VCaP (cell line): ENCODE measurements around the gene YIPF2.
"Not testable (repeated sequence)": the region's sequence is repeated elsewhere in the genome, so short reads cannot be mapped to it uniquely, and the experiment has no call there.

Experiments
- H3K27ac ChIP-seq: fragments of 450-650 bp; 2 replicates; pipeline ENCODE4 v1.5.1; 2017
- CTCF ChIP-seq: fragments of 450-650 bp; conservative IDR thresholded peaks from 2 replicates; pipeline ENCODE4 v1.5.1; 2017; ENCODE audit warnings: mild to moderate bottlenecking, moderate library complexity

Gene YIPF2

GRCh38 chr19:10888421-10888866 is 40.0 kb downstream of the YIPF2 start:
- no peak for TF ChIP-seq CTCF
- H3K27ac ChIP-seq, result no peak overlapping the region

- no peak overlapping the region for H3K27ac ChIP-seq
- TF ChIP-seq CTCF, result no peak
Observed at GRCh38 chr19:10887616-10888367, 40.6 kb downstream of the YIPF2 start.

GRCh38 chr19:10885201-10886169 is 43.0 kb downstream of the YIPF2 start:
- H3K27ac ChIP-seq, result no peak overlapping the region
- no peak for TF ChIP-seq CTCF

GRCh38 chr19:10884274-10884673 is 44.2 kb downstream of the YIPF2 start:
- no peak for TF ChIP-seq CTCF

GRCh38 chr19:10882108-10882457 is 46.4 kb downstream of the YIPF2 start:
- no peak overlapping the region for H3K27ac ChIP-seq
- TF ChIP-seq CTCF, result no peak

More at GRCh38 chr19:10884274-10884673, 44.2 kb downstream of the YIPF2 start:
- no peak overlapping the region for H3K27ac ChIP-seq

- no peak overlapping the region for H3K27ac ChIP-seq
- TF ChIP-seq CTCF, result no peak
Observed at GRCh38 chr19:10881403-10882107, 46.9 kb downstream of the YIPF2 start.

- TF ChIP-seq CTCF, result no peak
- no peak overlapping the region for H3K27ac ChIP-seq
Observed at GRCh38 chr19:10878253-10878652, 50.2 kb downstream of the YIPF2 start.

- H3K27ac ChIP-seq, result not testable (repeated sequence)
Observed at GRCh38 chr19:10877608-10878007, 50.8 kb downstream of the YIPF2 start.
